Peyer's patch (tissue), 4 donors: ENCODE results near the gene ZNF776. TPM values are rescaled to one million over a fixed set of nuclear protein-coding genes. Genes with fewer than 3 reads are reported as not detected.
"Not testable (repeated sequence)": the region's sequence is repeated elsewhere in the genome, so short reads cannot be mapped to it uniquely, and the experiment has no call there.

Experiments
- DNase-seq, 3 donors: peaks; one replicate each; pipeline ENCODE4 v3.0.0-alpha.2; 2017 to 2019
- H3K27ac ChIP-seq, 4 donors: fragments of 200-600 bp; sonication (generic); one replicate each; pipeline ENCODE4 v1.5.1; 2016 to 2019
- H3K27me3 ChIP-seq, 2 donors: fragments of 200-600 bp; sonication (generic); one replicate each; pipeline ENCODE4 v1.5.1; 2019
- H3K36me3 ChIP-seq, 3 donors: fragments of 200-600 bp; sonication (generic); one replicate each; pipeline ENCODE4 v1.5.1; 2016 to 2019
- H3K4me1 ChIP-seq, 4 donors: fragments of 200-600 bp; sonication (generic); one replicate each; pipeline ENCODE4 v1.5.1; 2016 to 2019
- H3K4me3 ChIP-seq, 4 donors: fragments of 200-600 bp; sonication (generic); 1 replicate in 3 of 4; 2 replicates in 1 of 4; pipeline ENCODE4 v1.5.1; 2016 to 2019; ENCODE audit warnings: mild to moderate bottlenecking in 1 of 4
- H3K9me3 ChIP-seq, 4 donors: fragments of 200-600 bp; sonication (generic); one replicate each; pipeline ENCODE4 v1.5.1; 2016 to 2019; ENCODE audit warnings: mild to moderate bottlenecking in 1 of 4
- CTCF ChIP-seq, 6 experiments: fragments of 450-650 bp in 4 of 6; fragments of 200-600 bp in 2 of 6; sonication (generic) in 1 of 6; IDR thresholded peaks; one replicate each; pipeline ENCODE4 v1.5.1; 2017 to 2019; ENCODE audit warnings: antibody characterized with exemption in 6 of 6, mild to moderate bottlenecking in 3 of 6, moderate library complexity in 1 of 6
- POLR2A ChIP-seq, 2 donors: fragments of 450-650 bp; IDR thresholded peaks; one replicate each; pipeline ENCODE4 v1.5.1; 2017; ENCODE audit warnings: antibody characterized with exemption in 2 of 2, mild to moderate bottlenecking in 2 of 2, moderate library complexity in 2 of 2
- total RNA-seq, 4 donors: library from RNA; depleted of rRNA; stranded (reverse); fragments of >200 nt; gene quantifications; one replicate each; pipeline ENCODE4 v1.1.0, GENCODE V29; 2016

The ZNF776 gene
- total RNA-seq, 4 donors from 2014 or later = 11.3 to 25.6 (median 15.8) TPM

GRCh38 chr19:57779220-57779845 lies 32.7 kb downstream of the ZNF776 start:
- H3K4me1 ChIP-seq = no peaks in the 10 kb centered on the region
- H3K36me3 ChIP-seq = peaks cover 0 to 79% (median 0%) of the 10 kb centered on the region in 3 donors
- no peak overlapping the region for H3K27ac ChIP-seq
- no peak for DNase-seq
- H3K4me3 ChIP-seq = no peak overlapping the region
- H3K9me3 ChIP-seq = peaks cover 0 to 79% (median 13%) of the 10 kb centered on the region in 4 donors
- no peaks in the 10 kb centered on the region for H3K27me3 ChIP-seq
- TF ChIP-seq CTCF (IDR thresholded peaks at IDR 0.05) (no peak), POLR2A (IDR thresholded peaks at IDR 0.05) (no peak)

- H3K4me1 ChIP-seq = no peaks in the 10 kb centered on the region
- H3K36me3 ChIP-seq = peaks cover 0 to 34% (median 0%) of the 10 kb centered on the region in 3 donors
- H3K4me3 ChIP-seq = no peak overlapping the region
- peaks cover 0 to 49% (median 3%) of the 10 kb centered on the region in 4 donors for H3K9me3 ChIP-seq
- H3K27ac ChIP-seq = no peak overlapping the region
- TF ChIP-seq CTCF (IDR thresholded peaks at IDR 0.05) = no peak
- no peak for TF ChIP-seq POLR2A (IDR thresholded peaks at IDR 0.05)
- no peak for DNase-seq
- no peaks in the 10 kb centered on the region for H3K27me3 ChIP-seq
Measured at GRCh38 chr19:57786286-57786685, 39.7 kb downstream of the ZNF776 start.

- H3K4me1 ChIP-seq = no peaks in the 10 kb centered on the region
- H3K36me3 ChIP-seq = peaks cover 0 to 32% (median 0%) of the 10 kb centered on the region in 3 donors
- DNase-seq = no peak
- no peaks in the 10 kb centered on the region for H3K27me3 ChIP-seq
- no peak overlapping the region for H3K27ac ChIP-seq
- TF ChIP-seq CTCF (IDR thresholded peaks at IDR 0.05) = no peak
- no peak for TF ChIP-seq POLR2A (IDR thresholded peaks at IDR 0.05)
- H3K4me3 ChIP-seq = no peak overlapping the region
- peaks cover 0 to 44% (median 3%) of the 10 kb centered on the region in 4 donors for H3K9me3 ChIP-seq
Measured at GRCh38 chr19:57786906-57787305, 40.3 kb downstream of the ZNF776 start.

- Histone ChIP-seq H3K4me1 (no peaks in the 10 kb centered on the region), H3K36me3 (peaks cover 0 to 38% (median 0%) of the 10 kb centered on the region in 3 donors), H3K27ac (no peak overlapping the region), H3K4me3 (no peak overlapping the region), H3K27me3 (no peaks in the 10 kb centered on the region), H3K9me3 (peaks cover 0 to 31% (median 3%) of the 10 kb centered on the region in 4 donors)
- no peak for DNase-seq
- TF ChIP-seq POLR2A (IDR thresholded peaks at IDR 0.05) = no peak
- TF ChIP-seq CTCF (IDR thresholded peaks at IDR 0.05) = no peak
Measured at GRCh38 chr19:57788114-57788692, 41.6 kb downstream of the ZNF776 start.

- Histone ChIP-seq H3K27ac (no peak overlapping the region), H3K27me3 (no peaks in the 10 kb centered on the region), H3K4me3 (no peak overlapping the region), H3K4me1 (no peaks in the 10 kb centered on the region), H3K9me3 (peaks cover 0 to 28% (median 3%) of the 10 kb centered on the region in 4 donors), H3K36me3 (peaks cover 0 to 38% (median 0%) of the 10 kb centered on the region in 3 donors)
- DNase-seq = no peak
- TF ChIP-seq POLR2A (IDR thresholded peaks at IDR 0.05) (no peak), CTCF (IDR thresholded peaks at IDR 0.05) (no peak)
Measured at GRCh38 chr19:57789288-57789687, 42.7 kb downstream of the ZNF776 start.

- not testable (repeated sequence) for H3K9me3 ChIP-seq, H3K27ac ChIP-seq, H3K27me3 ChIP-seq, DNase-seq, H3K4me1 ChIP-seq, H3K4me3 ChIP-seq
- H3K36me3 ChIP-seq = peaks cover 0 to 27% (median 0%) of the 10 kb centered on the region in 3 donors
Measured at GRCh38 chr19:57796580-57796979, 50.0 kb downstream of the ZNF776 start.
